Measurements from ENCODE around the gene PHF10.

- TF ChIP-seq, protein P1, sequence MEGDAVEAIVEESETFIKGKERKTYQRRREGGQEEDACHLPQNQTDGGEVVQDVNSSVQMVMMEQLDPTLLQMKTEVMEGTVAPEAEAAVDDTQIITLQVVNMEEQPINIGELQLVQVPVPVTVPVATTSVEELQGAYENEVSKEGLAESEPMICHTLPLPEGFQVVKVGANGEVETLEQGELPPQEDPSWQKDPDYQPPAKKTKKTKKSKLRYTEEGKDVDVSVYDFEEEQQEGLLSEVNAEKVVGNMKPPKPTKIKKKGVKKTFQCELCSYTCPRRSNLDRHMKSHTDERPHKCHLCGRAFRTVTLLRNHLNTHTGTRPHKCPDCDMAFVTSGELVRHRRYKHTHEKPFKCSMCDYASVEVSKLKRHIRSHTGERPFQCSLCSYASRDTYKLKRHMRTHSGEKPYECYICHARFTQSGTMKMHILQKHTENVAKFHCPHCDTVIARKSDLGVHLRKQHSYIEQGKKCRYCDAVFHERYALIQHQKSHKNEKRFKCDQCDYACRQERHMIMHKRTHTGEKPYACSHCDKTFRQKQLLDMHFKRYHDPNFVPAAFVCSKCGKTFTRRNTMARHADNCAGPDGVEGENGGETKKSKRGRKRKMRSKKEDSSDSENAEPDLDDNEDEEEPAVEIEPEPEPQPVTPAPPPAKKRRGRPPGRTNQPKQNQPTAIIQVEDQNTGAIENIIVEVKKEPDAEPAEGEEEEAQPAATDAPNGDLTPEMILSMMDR (conservative IDR thresholded peaks at IDR 0.05) = no peak
- no peak for TF ChIP-seq ZFX (IDR thresholded peaks at IDR 0.05)
Measured at GRCh38 chr6:169692516-169692915, 31.8 kb downstream of the PHF10 start.
